ENCODE results near the gene ANKRD35.

Gene ANKRD35

GRCh38 chr1:145895471-145895870 is 9.8 kb upstream of the ANKRD35 start:
- DNase-seq (ENCODE audit: low spot score): no peak

- DNase-seq (ENCODE audit: low spot score): no peak
These were observed 7.8 kb upstream of the ANKRD35 start for GRCh38 chr1:145893306-145894055.

- DNase-seq (ENCODE audit: low spot score): no peak
These were observed 6.9 kb upstream of the ANKRD35 start for GRCh38 chr1:145892486-145893087.

GRCh38 chr1:145891587-145892485 is 6.2 kb upstream of the ANKRD35 start:
- peak; percentile 91 for DNase-seq (ENCODE audit: low spot score)

- no peak for DNase-seq (ENCODE audit: low spot score)
These were observed 5.5 kb upstream of the ANKRD35 start for GRCh38 chr1:145891143-145891542.

- no peak for DNase-seq (ENCODE audit: low spot score)
These were observed 4.1 kb upstream of the ANKRD35 start for GRCh38 chr1:145889722-145890121.

- no peak for DNase-seq (ENCODE audit: low spot score)
These were observed 2.0 kb upstream of the ANKRD35 start for GRCh38 chr1:145887631-145888030.

GRCh38 chr1:145886816-145887215 is 1.1 kb upstream of the ANKRD35 start:
- no peak for DNase-seq (ENCODE audit: low spot score)

- DNase-seq (ENCODE audit: low spot score): no peak
These were observed 724 bp upstream of the ANKRD35 start for GRCh38 chr1:145886390-145886789.

- peak; percentile 71 for DNase-seq (ENCODE audit: low spot score)
These were observed 991 bp downstream of the ANKRD35 start for GRCh38 chr1:145884675-145885074.

- no peak for DNase-seq (ENCODE audit: low spot score)
These were observed 5.9 kb downstream of the ANKRD35 start for GRCh38 chr1:145879775-145880174.

GRCh38 chr1:145878724-145879123 is 6.9 kb downstream of the ANKRD35 start:
- no peak for DNase-seq (ENCODE audit: low spot score)

GRCh38 chr1:145877923-145878486 is 7.7 kb downstream of the ANKRD35 start:
- no peak for DNase-seq (ENCODE audit: low spot score)

- no peak for DNase-seq (ENCODE audit: low spot score)
These were observed 11.0 kb downstream of the ANKRD35 start for GRCh38 chr1:145874646-145875045.

- no peak for DNase-seq (ENCODE audit: low spot score)
These were observed 13.4 kb downstream of the ANKRD35 start for GRCh38 chr1:145871994-145872924.

GRCh38 chr1:145868232-145868631 is 17.4 kb downstream of the ANKRD35 start:
- DNase-seq (ENCODE audit: low spot score): no peak

- no peak for DNase-seq (ENCODE audit: low spot score)
These were observed 22.2 kb downstream of the ANKRD35 start for GRCh38 chr1:145863282-145864018.

GRCh38 chr1:145859491-145860023 is 26.1 kb downstream of the ANKRD35 start:
- peak; percentile 71 for DNase-seq (ENCODE audit: low spot score)

- DNase-seq (ENCODE audit: low spot score): peak; percentile 92
These were observed 26.7 kb downstream of the ANKRD35 start, which contains the start of gene PIAS3 for GRCh38 chr1:145858901-145859490. Gene PIAS3, minus strand, starts transcription at chr1:145859081. Its CDS starts 91 bp downstream, at chr1:145858990.

All from kidney capillary endothelial cell (primary cell).